ENCODE results near the gene ST6GAL1.
"Not testable (repeated sequence)": the region's sequence is repeated elsewhere in the genome, so short reads cannot be mapped to it uniquely, and the experiment has no call there.

The ST6GAL1 gene

GRCh38 chr3:186930143-186930640 lies at the start of gene ST6GAL1:
TSS of gene ST6GAL1 (plus strand) at chr3:186930526. CDS start at chr3:187042704, 112,178 bp downstream.
- H3K36me3 ChIP-seq (ENCODE audit: control insufficient read depth, low read depth, low read length): peaks cover 15% of the 10 kb centered on the region
- peak within 1 kb of the TSS; percentile 88 for H3K9ac ChIP-seq (ENCODE audit: low read length)
- peak within 1 kb of the TSS; percentile 90 for H3K4me3 ChIP-seq (ENCODE audit: low read length)
- peak within 1 kb of the TSS; percentile 77 for H3K27ac ChIP-seq (ENCODE audit: low read length)
- peaks cover 4% of the 10 kb centered on the region for H3K27me3 ChIP-seq (ENCODE audit: control insufficient read depth, insufficient read depth, low read length)
- H3K4me1 ChIP-seq (ENCODE audit: control insufficient read depth, low read depth, low read length): peaks cover 20% of the 10 kb centered on the region
- no peaks in the 10 kb centered on the region for H3K9me3 ChIP-seq (ENCODE audit: control insufficient read depth, low read depth, low read length)

DNA sequence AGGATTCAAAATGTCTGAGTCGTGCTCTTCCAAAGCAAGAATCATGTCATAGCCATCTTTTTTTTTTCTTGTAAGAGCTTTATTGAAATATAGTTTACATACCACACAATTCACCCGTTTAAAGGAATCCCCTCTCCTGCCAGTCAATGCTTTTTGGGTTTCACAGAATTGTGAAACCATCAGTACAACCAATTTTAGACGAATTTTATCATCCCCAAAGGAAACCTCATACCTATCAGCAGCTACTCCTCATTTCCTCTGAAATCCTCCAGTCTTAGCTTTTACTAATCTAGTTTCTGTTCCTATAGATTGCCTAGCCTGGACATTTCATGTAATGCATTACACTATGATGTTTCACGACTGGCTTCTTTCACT lies 48.2 kb upstream of the ST6GAL1 start:
- Histone ChIP-seq H3K4me1 (ENCODE audit: control insufficient read depth, low read depth, low read length) (peaks cover 11% of the 10 kb centered on the region), H3K27ac (ENCODE audit: low read length) (no peak overlapping the region), H3K9me3 (ENCODE audit: control insufficient read depth, low read depth, low read length) (no peaks in the 10 kb centered on the region), H3K4me3 (ENCODE audit: low read length) (no peak overlapping the region), H3K36me3 (ENCODE audit: control insufficient read depth, low read depth, low read length) (no peaks in the 10 kb centered on the region), H3K9ac (ENCODE audit: low read length) (no peak overlapping the region), H3K27me3 (ENCODE audit: control insufficient read depth, insufficient read depth, low read length) (no peaks in the 10 kb centered on the region)

DNA sequence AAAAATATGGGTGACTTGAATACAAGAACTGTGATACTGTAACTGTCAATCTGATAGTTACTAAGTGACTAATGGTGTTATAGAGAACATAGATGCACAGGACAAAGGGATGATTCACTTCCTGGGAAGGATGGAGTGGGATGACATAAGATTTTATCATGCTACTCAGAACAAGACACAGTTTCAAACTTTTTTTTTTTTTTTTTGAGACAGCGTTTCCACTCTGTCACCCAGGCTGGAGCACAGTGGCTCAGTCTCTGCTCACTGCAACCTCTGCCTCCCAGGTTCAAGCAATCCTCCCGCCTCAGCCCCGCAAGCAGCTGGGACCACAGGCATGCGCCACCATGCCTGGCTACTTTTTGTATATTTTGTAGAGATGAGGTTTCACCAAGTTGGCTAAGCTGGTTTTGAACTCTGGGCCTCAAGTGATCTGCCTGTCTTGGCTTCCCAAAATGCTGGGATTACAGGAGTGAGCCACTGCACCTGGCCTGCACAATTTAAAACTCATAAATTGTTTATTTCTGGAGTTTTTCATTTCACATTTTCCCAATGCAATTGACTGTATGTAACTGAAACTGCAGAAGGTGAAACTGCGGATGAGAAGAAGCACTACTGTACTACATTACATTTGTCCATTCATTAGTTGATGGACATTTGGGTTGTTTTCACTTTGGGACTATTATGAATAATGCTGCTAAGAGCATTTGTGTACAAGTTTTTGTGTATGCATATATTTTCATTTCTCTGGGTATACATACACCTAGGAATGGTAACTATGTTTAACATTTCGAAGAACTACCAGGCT lies 47.2 kb upstream of the ST6GAL1 start:
- Histone ChIP-seq H3K9ac (ENCODE audit: low read length) (no peak overlapping the region), H3K4me1 (ENCODE audit: control insufficient read depth, low read depth, low read length) (peaks cover 17% of the 10 kb centered on the region), H3K4me3 (ENCODE audit: low read length) (no peak overlapping the region), H3K9me3 (ENCODE audit: control insufficient read depth, low read depth, low read length) (no peaks in the 10 kb centered on the region), H3K27me3 (ENCODE audit: control insufficient read depth, insufficient read depth, low read length) (no peaks in the 10 kb centered on the region), H3K36me3 (ENCODE audit: control insufficient read depth, low read depth, low read length) (no peaks in the 10 kb centered on the region), H3K27ac (ENCODE audit: low read length) (no peak overlapping the region)

GRCh38 chr3:186883686-186884058 lies 46.7 kb upstream of the ST6GAL1 start:
- H3K9ac ChIP-seq (ENCODE audit: low read length): no peak overlapping the region
- H3K9me3 ChIP-seq (ENCODE audit: control insufficient read depth, low read depth, low read length): no peaks in the 10 kb centered on the region
- H3K27ac ChIP-seq (ENCODE audit: low read length): no peak overlapping the region
- peaks cover 21% of the 10 kb centered on the region for H3K4me1 ChIP-seq (ENCODE audit: control insufficient read depth, low read depth, low read length)
- no peaks in the 10 kb centered on the region for H3K36me3 ChIP-seq (ENCODE audit: control insufficient read depth, low read depth, low read length)
- no peaks in the 10 kb centered on the region for H3K27me3 ChIP-seq (ENCODE audit: control insufficient read depth, insufficient read depth, low read length)
- no peak overlapping the region for H3K4me3 ChIP-seq (ENCODE audit: low read length)

- H3K9me3 ChIP-seq (ENCODE audit: control insufficient read depth, low read depth, low read length); H3K27me3 ChIP-seq (ENCODE audit: control insufficient read depth, insufficient read depth, low read length); H3K4me3 ChIP-seq (ENCODE audit: low read length); H3K9ac ChIP-seq (ENCODE audit: low read length); H3K27ac ChIP-seq (ENCODE audit: low read length); H3K36me3 ChIP-seq (ENCODE audit: control insufficient read depth, low read depth, low read length): not testable (repeated sequence)
- H3K4me1 ChIP-seq (ENCODE audit: control insufficient read depth, low read depth, low read length): peaks cover 28% of the 10 kb centered on the region
Measured at GRCh38 chr3:186884868-186885267, 45.5 kb upstream of the ST6GAL1 start.

DNA sequence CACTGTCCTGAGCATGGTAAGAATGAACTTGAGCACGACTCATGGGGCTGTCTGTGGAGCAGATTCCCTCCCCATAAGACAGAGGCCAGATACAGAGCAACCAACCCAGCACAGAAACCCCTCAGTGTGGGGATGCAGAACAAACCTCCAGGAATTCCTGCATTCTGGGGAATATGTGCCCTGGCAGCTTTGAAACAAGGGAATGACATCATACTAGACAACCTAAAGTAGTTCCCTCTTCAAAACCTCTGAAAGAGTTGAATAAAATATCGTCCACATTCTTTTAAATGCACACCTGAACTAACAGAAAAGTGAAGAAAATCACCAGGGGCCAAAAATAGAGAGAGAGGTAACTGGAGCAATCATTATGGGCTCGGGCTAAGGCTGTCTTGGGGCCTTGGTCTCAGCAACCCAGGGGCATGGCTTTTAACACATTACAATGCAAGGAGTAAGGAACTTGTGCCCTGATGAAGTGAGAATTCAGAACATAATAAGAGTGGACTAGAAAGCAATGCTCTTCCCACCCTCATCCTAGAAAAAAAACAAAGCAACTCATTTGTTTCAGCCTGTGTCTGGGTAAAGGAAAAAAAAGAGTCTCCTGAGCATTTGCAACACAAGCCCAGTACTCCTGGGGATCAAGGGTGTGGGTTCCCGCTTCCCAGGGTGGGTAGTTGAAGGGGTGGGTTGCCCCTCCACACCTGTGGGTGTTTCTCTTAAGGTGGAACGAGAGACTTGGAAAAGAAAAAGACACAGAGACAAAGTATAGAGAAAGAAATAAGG lies 43.9 kb upstream of the ST6GAL1 start:
- H3K36me3 ChIP-seq (ENCODE audit: control insufficient read depth, low read depth, low read length): no peaks in the 10 kb centered on the region
- H3K9ac ChIP-seq (ENCODE audit: low read length): no peak overlapping the region
- H3K9me3 ChIP-seq (ENCODE audit: control insufficient read depth, low read depth, low read length): no peaks in the 10 kb centered on the region
- H3K27me3 ChIP-seq (ENCODE audit: control insufficient read depth, insufficient read depth, low read length): no peaks in the 10 kb centered on the region
- no peak overlapping the region for H3K27ac ChIP-seq (ENCODE audit: low read length)
- H3K4me1 ChIP-seq (ENCODE audit: control insufficient read depth, low read depth, low read length): peaks cover 28% of the 10 kb centered on the region
- H3K4me3 ChIP-seq (ENCODE audit: low read length): no peak overlapping the region

DNA sequence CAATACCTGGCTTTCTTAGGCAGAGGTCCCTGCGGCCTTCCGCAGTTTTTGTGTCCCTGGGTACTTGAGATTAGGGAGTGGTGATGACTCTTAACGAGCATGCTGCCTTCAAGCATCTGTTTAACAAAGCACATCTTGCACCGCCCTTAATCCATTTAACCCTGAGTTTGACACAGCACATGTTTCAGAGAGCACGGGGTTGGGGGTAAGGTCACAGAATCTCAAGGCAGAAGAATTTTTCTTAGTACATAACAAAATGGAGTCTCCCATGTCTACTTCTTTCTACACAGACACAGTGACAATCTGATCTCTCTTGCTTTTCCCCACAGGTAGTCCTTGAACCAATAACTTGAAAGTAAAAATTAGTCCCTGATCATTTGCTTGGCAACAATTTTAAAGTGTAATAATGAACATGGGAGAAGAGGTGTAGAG lies 42.8 kb upstream of the ST6GAL1 start:
- not testable (repeated sequence) for H3K36me3 ChIP-seq (ENCODE audit: control insufficient read depth, low read depth, low read length); H3K9ac ChIP-seq (ENCODE audit: low read length); H3K9me3 ChIP-seq (ENCODE audit: control insufficient read depth, low read depth, low read length); H3K27ac ChIP-seq (ENCODE audit: low read length); H3K27me3 ChIP-seq (ENCODE audit: control insufficient read depth, insufficient read depth, low read length); H3K4me3 ChIP-seq (ENCODE audit: low read length)
- H3K4me1 ChIP-seq (ENCODE audit: control insufficient read depth, low read depth, low read length): peaks cover 28% of the 10 kb centered on the region

- Histone ChIP-seq H3K9ac (ENCODE audit: low read length) (no peak overlapping the region), H3K36me3 (ENCODE audit: control insufficient read depth, low read depth, low read length) (no peaks in the 10 kb centered on the region), H3K9me3 (ENCODE audit: control insufficient read depth, low read depth, low read length) (no peaks in the 10 kb centered on the region), H3K4me1 (ENCODE audit: control insufficient read depth, low read depth, low read length) (peaks cover 32% of the 10 kb centered on the region), H3K27ac (ENCODE audit: low read length) (no peak overlapping the region), H3K27me3 (ENCODE audit: control insufficient read depth, insufficient read depth, low read length) (no peaks in the 10 kb centered on the region), H3K4me3 (ENCODE audit: low read length) (no peak overlapping the region)
Measured at GRCh38 chr3:186888569-186888968, 41.8 kb upstream of the ST6GAL1 start.

- not testable (repeated sequence) for H3K4me3 ChIP-seq (ENCODE audit: low read length); H3K27me3 ChIP-seq (ENCODE audit: control insufficient read depth, insufficient read depth, low read length)
Measured at GRCh38 chr3:186889698-186890097, 40.6 kb upstream of the ST6GAL1 start.

GRCh38 chr3:186890911-186891310 lies 39.4 kb upstream of the ST6GAL1 start:
- Histone ChIP-seq H3K27me3 (ENCODE audit: control insufficient read depth, insufficient read depth, low read length) (no peaks in the 10 kb centered on the region), H3K4me3 (ENCODE audit: low read length) (no peak overlapping the region), H3K9ac (ENCODE audit: low read length) (no peak overlapping the region), H3K36me3 (ENCODE audit: control insufficient read depth, low read depth, low read length) (no peaks in the 10 kb centered on the region), H3K27ac (ENCODE audit: low read length) (no peak overlapping the region), H3K9me3 (ENCODE audit: control insufficient read depth, low read depth, low read length) (no peaks in the 10 kb centered on the region), H3K4me1 (ENCODE audit: control insufficient read depth, low read depth, low read length) (peaks cover 37% of the 10 kb centered on the region)

More at GRCh38 chr3:186889698-186890097, 40.6 kb upstream of the ST6GAL1 start:
- peaks cover 39% of the 10 kb centered on the region for H3K4me1 ChIP-seq (ENCODE audit: control insufficient read depth, low read depth, low read length)
- not testable (repeated sequence) for H3K9me3 ChIP-seq (ENCODE audit: control insufficient read depth, low read depth, low read length); H3K36me3 ChIP-seq (ENCODE audit: control insufficient read depth, low read depth, low read length); H3K9ac ChIP-seq (ENCODE audit: low read length); H3K27ac ChIP-seq (ENCODE audit: low read length)

DNA sequence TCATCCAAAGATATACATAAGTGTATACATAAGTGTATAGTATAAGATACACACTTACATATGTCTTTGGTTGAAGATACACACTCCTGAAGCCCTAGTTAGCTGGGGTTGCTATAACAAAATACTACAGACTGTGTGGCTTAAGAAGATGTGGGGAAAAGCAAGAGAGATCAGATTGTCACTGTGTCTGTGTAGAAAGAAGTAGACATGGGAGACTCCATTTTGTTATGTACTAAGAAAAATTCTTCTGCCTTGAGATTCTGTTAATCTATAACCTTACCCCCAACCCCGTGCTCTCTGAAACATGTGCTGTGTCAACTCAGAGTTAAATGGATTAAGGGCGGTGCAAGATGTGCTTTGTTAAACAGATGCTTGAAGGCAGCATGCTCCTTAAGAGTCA lies 37.3 kb upstream of the ST6GAL1 start:
- not testable (repeated sequence) for H3K36me3 ChIP-seq (ENCODE audit: control insufficient read depth, low read depth, low read length); H3K9me3 ChIP-seq (ENCODE audit: control insufficient read depth, low read depth, low read length); H3K9ac ChIP-seq (ENCODE audit: low read length); H3K27ac ChIP-seq (ENCODE audit: low read length); H3K4me3 ChIP-seq (ENCODE audit: low read length); H3K27me3 ChIP-seq (ENCODE audit: control insufficient read depth, insufficient read depth, low read length)
- H3K4me1 ChIP-seq (ENCODE audit: control insufficient read depth, low read depth, low read length): peaks cover 37% of the 10 kb centered on the region
